Astrocyte (in vitro differentiated cells and primary cell): ENCODE data around the gene TMEM161A. TPM values are rescaled to one million over a fixed set of nuclear protein-coding genes. Genes with fewer than 3 reads are reported as not detected.

Experiments used
- DNase-seq: peaks from one replicate; pipeline ENCODE4 v3.0.0-alpha.2; 2010; ENCODE audit warnings: low read depth
- FAIRE-seq: peaks from 2 replicates; lab custom pipeline; 2011; peaks lifted over from hg19 to GRCh38; lab: Jason Lieb, UNC
- H2AFZ ChIP-seq: 2 replicates; pipeline ENCODE4 v1.6.0; 2012; ENCODE audit warnings: low read depth, low read length, inconsistent platforms
- H3K27ac ChIP-seq: 2 replicates; pipeline ENCODE4 v1.5.1; 2011; ENCODE audit warnings: low read depth, low read length, inconsistent platforms
- H3K27me3 ChIP-seq: 2 replicates; pipeline ENCODE4 v1.6.0; 2011; ENCODE audit warnings: low read length, inconsistent platforms; ENCODE audit not compliant: insufficient read depth
- H3K36me3 ChIP-seq: 2 replicates; pipeline ENCODE4 v1.5.1; 2011; ENCODE audit warnings: low read length, inconsistent platforms; ENCODE audit not compliant: insufficient read depth
- H3K4me1 ChIP-seq: 2 replicates; pipeline ENCODE4 v1.5.1; 2011; ENCODE audit warnings: low read length, inconsistent platforms; ENCODE audit not compliant: insufficient read depth
- H3K4me2 ChIP-seq: 2 replicates; pipeline ENCODE4 v1.6.0; 2012; ENCODE audit warnings: low read length, inconsistent platforms
- H3K4me3 ChIP-seq: 2 replicates; pipeline ENCODE4 v1.5.1; 2011; ENCODE audit warnings: low read depth, mild to moderate bottlenecking, low read length, inconsistent platforms; ENCODE audit not compliant: insufficient read depth
- H3K79me2 ChIP-seq: 2 replicates; pipeline ENCODE4 v1.6.0; 2012; ENCODE audit warnings: mild to moderate bottlenecking, low read length, inconsistent platforms; ENCODE audit not compliant: insufficient read depth
- H3K9ac ChIP-seq: 2 replicates; pipeline ENCODE4 v1.6.0; 2012; ENCODE audit warnings: mild to moderate bottlenecking, low read length, inconsistent platforms
- H3K9me3 ChIP-seq: 2 replicates; pipeline ENCODE4 v1.5.1; 2012; ENCODE audit warnings: low read depth, mild to moderate bottlenecking, low read length, inconsistent platforms; ENCODE audit not compliant: insufficient read depth
- H4K20me1 ChIP-seq: 2 replicates; pipeline ENCODE4 v1.6.0; 2012; ENCODE audit warnings: low read length, inconsistent platforms; ENCODE audit not compliant: insufficient read depth
- H3K27ac Mint-ChIP-seq: one replicate; pipeline ENCODE4 v1.8.0; 2021; ENCODE audit warnings: mild to moderate bottlenecking, mixed read lengths; ENCODE audit not compliant: unreplicated experiment
- H3K27me3 Mint-ChIP-seq: one replicate; pipeline ENCODE4 v1.8.0; 2021; ENCODE audit warnings: low read depth, mixed read lengths; ENCODE audit not compliant: unreplicated experiment
- H3K36me3 Mint-ChIP-seq: one replicate; pipeline ENCODE4 v1.8.0; 2021; ENCODE audit warnings: low read depth, mixed read lengths; ENCODE audit not compliant: unreplicated experiment
- H3K4me1 Mint-ChIP-seq: one replicate; pipeline ENCODE4 v1.8.0; 2021; ENCODE audit warnings: low read depth, mixed read lengths; ENCODE audit not compliant: unreplicated experiment
- H3K4me3 Mint-ChIP-seq: one replicate; pipeline ENCODE4 v1.8.0; 2021; ENCODE audit warnings: mild to moderate bottlenecking, moderate library complexity, mixed read lengths; ENCODE audit not compliant: unreplicated experiment
- H3K9me3 Mint-ChIP-seq: one replicate; pipeline ENCODE4 v1.8.0; 2021; ENCODE audit warnings: mild to moderate bottlenecking, mixed read lengths; ENCODE audit not compliant: unreplicated experiment
- CTCF ChIP-seq: IDR thresholded peaks from 2 replicates; pipeline ENCODE4 v1.5.1; 2011; ENCODE audit warnings: low read depth, mild to moderate bottlenecking, inconsistent platforms, low read length, moderate library complexity; ENCODE audit not compliant: insufficient read depth
- EZH2 ChIP-seq: IDR thresholded peaks from 2 replicates; pipeline ENCODE4 v1.6.1; 2012; ENCODE audit warnings: mild to moderate bottlenecking, low read length, inconsistent platforms; ENCODE audit not compliant: insufficient read depth
- total RNA-seq: library from RNA; stranded (reverse); gene quantifications from 2 replicates; pipeline ENCODE4 v1.2.1, GENCODE V29; 2021

TMEM161A gene
- total RNA-seq, 1 donor from 2014 or later = 27.2 TPM

- Histone ChIP-seq H3K4me1 (no peaks in the 10 kb centered on the region), H3K36me3 (no peaks in the 10 kb centered on the region), H3K9me3 (no peaks in the 10 kb centered on the region), H3K79me2 (no peaks in the 10 kb centered on the region), H3K27ac (no peak overlapping the region), H3K27me3 (no peaks in the 10 kb centered on the region), H4K20me1 (peaks cover 12% of the 10 kb centered on the region), H2AFZ (no peak overlapping the region), H3K4me3 (no peak overlapping the region), H3K9ac (no peak overlapping the region), H3K4me2 (no peak overlapping the region)
- H3K36me3 Mint-ChIP-seq = peaks cover 10% of the 10 kb centered on the region
- no peak for TF ChIP-seq CTCF
- no peak for TF ChIP-seq EZH2
- no peak overlapping the region for H3K4me3 Mint-ChIP-seq
- H3K27me3 Mint-ChIP-seq = no peaks in the 10 kb centered on the region
- peaks cover 3% of the 10 kb centered on the region for H3K4me1 Mint-ChIP-seq
- no peak for FAIRE-seq
- H3K27ac Mint-ChIP-seq = no peak overlapping the region
- H3K9me3 Mint-ChIP-seq = no peaks in the 10 kb centered on the region
- no peak for DNase-seq
Measured at GRCh38 chr19:19095691-19096090, 42.6 kb downstream of the TMEM161A start.

- FAIRE-seq (no peak), DNase-seq (no peak)
Measured at GRCh38 chr19:19094513-19094912, 43.8 kb downstream of the TMEM161A start.

More at GRCh38 chr19:19094513-19094912, 43.8 kb downstream of the TMEM161A start:
- Mint-ChIP-seq H3K4me1 (peaks cover 3% of the 10 kb centered on the region), H3K27me3 (peaks cover 2% of the 10 kb centered on the region), H3K4me3 (no peak overlapping the region), H3K36me3 (peaks cover 7% of the 10 kb centered on the region), H3K9me3 (no peaks in the 10 kb centered on the region), H3K27ac (no peak overlapping the region)
- H3K9ac ChIP-seq = no peak overlapping the region
- H3K9me3 ChIP-seq = no peaks in the 10 kb centered on the region
- no peaks in the 10 kb centered on the region for H3K4me1 ChIP-seq
- no peak overlapping the region for H3K4me3 ChIP-seq
- no peak overlapping the region for H3K4me2 ChIP-seq
- no peaks in the 10 kb centered on the region for H3K79me2 ChIP-seq
- no peak overlapping the region for H3K27ac ChIP-seq
- H2AFZ ChIP-seq = no peak overlapping the region
- peaks cover 12% of the 10 kb centered on the region for H4K20me1 ChIP-seq
- TF ChIP-seq CTCF (no peak), EZH2 (no peak)
- no peaks in the 10 kb centered on the region for H3K27me3 ChIP-seq
- no peaks in the 10 kb centered on the region for H3K36me3 ChIP-seq
